HepG2 (cell line): ENCODE data around the gene EFNA2. TPM values are rescaled to one million over a fixed set of nuclear protein-coding genes. Genes with fewer than 3 reads are reported as not detected.

ENCODE experiments used
- CEBPG ChIP-seq: IDR thresholded peaks from 2 replicates; pipeline ENCODE4 v1.6.1; 2016
- ETV6 ChIP-seq: sonication (generic); formaldehyde crosslinking; conservative IDR thresholded peaks from 2 replicates; pipeline ENCODE4 v1.4.0; 2020; ENCODE audit warnings: missing genetic modification reagents
- HOXA7 ChIP-seq: sonication (generic); formaldehyde crosslinking; IDR thresholded peaks from 2 replicates; pipeline ENCODE4 v1.8.1; 2022; ENCODE audit warnings: mild to moderate bottlenecking, missing genetic modification reagents, moderate library complexity
- KMT2B ChIP-seq: IDR thresholded peaks from 2 replicates; pipeline ENCODE4 v1.6.1; 2016; ENCODE audit warnings: missing genetic modification reagents, missing compliant biosample characterization
- NCOR1 ChIP-seq: fragments of 200-600 bp; sonication (generic); IDR thresholded peaks from 2 replicates; pipeline ENCODE4 v1.7.0; 2017; ENCODE audit warnings: antibody characterized with exemption, low read length, borderline replicate concordance
- NFYB ChIP-seq: sonication (generic); formaldehyde crosslinking; IDR thresholded peaks from 2 replicates; pipeline ENCODE4 v1.4.0; 2020; ENCODE audit warnings: missing genetic modification reagents
- PHF5A ChIP-seq: IDR thresholded peaks from one replicate; pipeline ENCODE4 v1.6.1; 2018; ENCODE audit warnings: low read depth, missing genetic modification reagents; ENCODE audit not compliant: unreplicated experiment
- POLR2A ChIP-seq, 2 experiments: IDR thresholded peaks; 2 replicates each; pipeline ENCODE4 v1.6.1; 2011; ENCODE audit warnings: low read depth in 2 of 2, low read length in 2 of 2, mild to moderate bottlenecking in 1 of 2, moderate library complexity in 1 of 2; ENCODE audit not compliant: insufficient read depth in 1 of 2
- RAD21 ChIP-seq: fragments of 450-650 bp; formaldehyde crosslinking; IDR thresholded peaks from 2 replicates; pipeline ENCODE4 v1.5.0; 2020; ENCODE audit warnings: mild to moderate bottlenecking
- RNF2 ChIP-seq: fragments of 450-650 bp; conservative IDR thresholded peaks from 2 replicates; pipeline ENCODE4 v1.6.1; 2016; ENCODE audit warnings: low read depth
- SMAD9 ChIP-seq: sonication (generic); formaldehyde crosslinking; IDR thresholded peaks from 2 replicates; pipeline ENCODE4 v1.5.1; 2020; ENCODE audit warnings: mild to moderate bottlenecking, missing genetic modification reagents
- TARDBP ChIP-seq: sonication (generic); formaldehyde crosslinking; IDR thresholded peaks from 2 replicates; pipeline ENCODE4 v1.8.0; 2022; ENCODE audit warnings: mild to moderate bottlenecking, missing genetic modification reagents
- TBX3 ChIP-seq: fragments of 450-650 bp; IDR thresholded peaks from 2 replicates; pipeline ENCODE4 v1.6.1; 2017; ENCODE audit warnings: antibody characterized with exemption, mild to moderate bottlenecking, inconsistent platforms, borderline replicate concordance
- TMF1 ChIP-seq: sonication (generic); formaldehyde crosslinking; IDR thresholded peaks from 2 replicates; pipeline ENCODE4 v1.8.1; 2022; ENCODE audit warnings: low read depth, missing genetic modification reagents
- ZNF605 ChIP-seq: sonication (generic); formaldehyde crosslinking; IDR thresholded peaks from 2 replicates; pipeline ENCODE4 v1.8.0; 2022; ENCODE audit warnings: mild to moderate bottlenecking, missing genetic modification reagents
- ZNF652 ChIP-seq: IDR thresholded peaks from 2 replicates; pipeline ENCODE4 v1.6.1; 2016; ENCODE audit warnings: low read depth, borderline replicate concordance
- polyA plus RNA-seq, 8 experiments: library from polyadenylated mRNA; depleted of rRNA in 3 of 8; stranded (reverse) in 7 of 8; unstranded in 1 of 8; fragments of >200 nt; fragmentation: Illumina TruSeq in 4 of 8; extraction: Trizol in 4 of 8; gene quantifications; 2 replicates each; pipeline versions ENCODE4 v1.2.1 to v1.2.3, GENCODE V29; 2011 to 2016; ENCODE audit warnings: low read depth in 4 of 8, missing spikeins in 1 of 8, mixed read lengths in 1 of 8; ENCODE audit not compliant: insufficient read depth in 1 of 8
- total RNA-seq, 5 experiments: library from RNA; depleted of rRNA; stranded (reverse); fragments of >200 nt; fragmentation: Illumina TruSeq; extraction: Trizol; gene quantifications; 2 replicates each; pipeline ENCODE4 v1.2.3, GENCODE V29; 2016; ENCODE audit warnings: low read depth in 1 of 5
- TF ChIP-seq, protein P1 (sequence below), 2 experiments: sonication (generic) in 1 of 2; formaldehyde crosslinking in 1 of 2; IDR thresholded peaks; 2 replicates each; pipeline versions ENCODE4 v1.5.1 to v1.6.1; 2011 to 2020; ENCODE audit warnings: borderline replicate concordance in 1 of 2, low read depth in 1 of 2, low read length in 1 of 2, mild to moderate bottlenecking in 1 of 2, missing genetic modification reagents in 1 of 2, moderate library complexity in 1 of 2
- TF ChIP-seq, protein P2 (sequence below): sonication (generic); formaldehyde crosslinking; IDR thresholded peaks from 2 replicates; pipeline ENCODE4 v1.9.0; 2021; ENCODE audit warnings: missing genetic modification reagents, mild to moderate bottlenecking, borderline replicate concordance
- TF ChIP-seq, protein P3 (sequence below): sonication (generic); formaldehyde crosslinking; IDR thresholded peaks from 2 replicates; pipeline ENCODE4 v1.5.1; 2020; ENCODE audit warnings: mild to moderate bottlenecking, missing genetic modification reagents, borderline replicate concordance
- TF ChIP-seq, protein P4 (sequence below): sonication (generic); formaldehyde crosslinking; IDR thresholded peaks from 2 replicates; pipeline ENCODE4 v1.4.0; 2020; ENCODE audit warnings: low read depth, mild to moderate bottlenecking, missing genetic modification reagents
- TF ChIP-seq, protein P5 (sequence below): sonication (generic); formaldehyde crosslinking; IDR thresholded peaks from 2 replicates; pipeline ENCODE4 v1.5.0; 2020; ENCODE audit warnings: missing genetic modification reagents
- TF ChIP-seq, protein P6 (sequence below): sonication (generic); formaldehyde crosslinking; IDR thresholded peaks from 2 replicates; pipeline ENCODE4 v1.8.1; 2022; ENCODE audit warnings: mild to moderate bottlenecking, missing genetic modification reagents

The EFNA2 gene
- total and polyA plus RNA-seq, 2 of the 13 experiments (the other 11 are each of a cell fraction or from before 2014, with no cell fraction given): 6.0 to 9.9 TPM

DNA sequence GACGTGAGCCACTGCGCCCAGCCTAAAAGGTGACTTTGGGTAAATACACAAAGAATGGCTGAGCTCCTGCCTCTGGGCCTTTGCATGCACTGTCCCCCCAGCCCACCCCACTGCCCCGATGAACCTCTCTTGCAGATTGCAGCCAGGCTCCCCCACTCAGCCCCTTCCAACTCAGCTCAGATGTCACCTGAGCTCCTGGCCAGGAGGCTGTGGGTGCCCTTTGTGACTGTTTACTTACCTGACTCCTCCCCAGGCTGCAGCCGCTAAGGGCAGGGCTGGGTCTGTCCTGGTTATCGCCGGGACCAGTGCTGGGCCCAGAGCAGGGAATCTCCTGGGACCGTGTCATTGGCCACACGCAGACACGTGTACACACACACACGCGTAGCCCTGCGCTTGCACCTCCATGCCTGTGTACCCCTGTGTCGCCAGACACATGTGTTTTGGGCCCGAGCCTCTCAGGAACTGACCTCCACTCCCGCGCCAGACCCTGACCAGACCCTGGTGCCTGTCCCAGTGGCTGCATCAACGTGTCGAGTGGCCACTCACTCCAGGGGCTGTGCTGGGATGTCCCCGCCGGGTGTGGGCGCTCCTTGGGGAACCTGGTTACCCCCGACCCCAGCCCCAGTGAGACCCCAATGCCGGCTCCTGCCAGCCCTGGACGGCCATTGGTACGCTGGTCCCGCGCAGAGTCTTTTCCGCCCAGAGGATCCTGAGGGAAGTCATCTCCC is 18.7 kb downstream of the EFNA2 start (continued):
- TF ChIP-seq ZNF652: no peak
- TF ChIP-seq, protein P1, sequence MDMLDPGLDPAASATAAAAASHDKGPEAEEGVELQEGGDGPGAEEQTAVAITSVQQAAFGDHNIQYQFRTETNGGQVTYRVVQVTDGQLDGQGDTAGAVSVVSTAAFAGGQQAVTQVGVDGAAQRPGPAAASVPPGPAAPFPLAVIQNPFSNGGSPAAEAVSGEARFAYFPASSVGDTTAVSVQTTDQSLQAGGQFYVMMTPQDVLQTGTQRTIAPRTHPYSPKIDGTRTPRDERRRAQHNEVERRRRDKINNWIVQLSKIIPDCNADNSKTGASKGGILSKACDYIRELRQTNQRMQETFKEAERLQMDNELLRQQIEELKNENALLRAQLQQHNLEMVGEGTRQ (IDR thresholded peaks at IDR 0.05; ENCODE audit: low read depth, low read length): peak; percentile 80
- TF ChIP-seq, protein P1 (CRISPR knock-in tag; IDR thresholded peaks at IDR 0.05; ENCODE audit: borderline replicate concordance): peak; percentile 64; the same call in 1 of the 2 replicates
- TF ChIP-seq, protein P2, sequence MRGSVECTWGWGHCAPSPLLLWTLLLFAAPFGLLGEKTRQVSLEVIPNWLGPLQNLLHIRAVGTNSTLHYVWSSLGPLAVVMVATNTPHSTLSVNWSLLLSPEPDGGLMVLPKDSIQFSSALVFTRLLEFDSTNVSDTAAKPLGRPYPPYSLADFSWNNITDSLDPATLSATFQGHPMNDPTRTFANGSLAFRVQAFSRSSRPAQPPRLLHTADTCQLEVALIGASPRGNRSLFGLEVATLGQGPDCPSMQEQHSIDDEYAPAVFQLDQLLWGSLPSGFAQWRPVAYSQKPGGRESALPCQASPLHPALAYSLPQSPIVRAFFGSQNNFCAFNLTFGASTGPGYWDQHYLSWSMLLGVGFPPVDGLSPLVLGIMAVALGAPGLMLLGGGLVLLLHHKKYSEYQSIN (CRISPR knock-in tag): no peak
- TF ChIP-seq, protein P3, sequence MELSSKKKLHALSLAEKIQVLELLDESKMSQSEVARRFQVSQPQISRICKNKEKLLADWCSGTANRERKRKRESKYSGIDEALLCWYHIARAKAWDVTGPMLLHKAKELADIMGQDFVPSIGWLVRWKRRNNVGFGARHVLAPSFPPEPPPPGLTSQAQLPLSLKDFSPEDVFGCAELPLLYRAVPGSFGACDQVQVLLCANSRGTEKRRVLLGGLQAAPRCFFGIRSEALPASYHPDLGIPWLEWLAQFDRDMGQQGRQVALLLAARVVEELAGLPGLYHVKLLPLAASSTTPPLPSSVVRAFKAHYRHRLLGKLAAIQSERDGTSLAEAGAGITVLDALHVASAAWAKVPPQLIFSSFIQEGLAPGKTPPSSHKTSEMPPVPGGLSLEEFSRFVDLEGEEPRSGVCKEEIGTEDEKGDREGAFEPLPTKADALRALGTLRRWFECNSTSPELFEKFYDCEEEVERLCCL (CRISPR knock-in tag): no peak
- peak; percentile 12; the same call in 1 of the 2 replicates for TF ChIP-seq CEBPG
- no peak for TF ChIP-seq RAD21 (CRISPR knock-in tag)
- no peak for TF ChIP-seq RNF2
- peak; percentile 56; the same call in 1 of the 2 replicates for TF ChIP-seq TARDBP (CRISPR knock-in tag)
- TF ChIP-seq POLR2A (IDR thresholded peaks at IDR 0.05; ENCODE audit: insufficient read depth in 1 of 2, low read depth in 2 of 2, low read length in 2 of 2): peak; percentile 49 to 65; a peak in 3 of 4 replicates
- no peak for TF ChIP-seq TBX3
- TF ChIP-seq, protein P4, sequence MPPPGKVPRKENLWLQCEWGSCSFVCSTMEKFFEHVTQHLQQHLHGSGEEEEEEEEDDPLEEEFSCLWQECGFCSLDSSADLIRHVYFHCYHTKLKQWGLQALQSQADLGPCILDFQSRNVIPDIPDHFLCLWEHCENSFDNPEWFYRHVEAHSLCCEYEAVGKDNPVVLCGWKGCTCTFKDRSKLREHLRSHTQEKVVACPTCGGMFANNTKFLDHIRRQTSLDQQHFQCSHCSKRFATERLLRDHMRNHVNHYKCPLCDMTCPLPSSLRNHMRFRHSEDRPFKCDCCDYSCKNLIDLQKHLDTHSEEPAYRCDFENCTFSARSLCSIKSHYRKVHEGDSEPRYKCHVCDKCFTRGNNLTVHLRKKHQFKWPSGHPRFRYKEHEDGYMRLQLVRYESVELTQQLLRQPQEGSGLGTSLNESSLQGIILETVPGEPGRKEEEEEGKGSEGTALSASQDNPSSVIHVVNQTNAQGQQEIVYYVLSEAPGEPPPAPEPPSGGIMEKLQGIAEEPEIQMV (CRISPR knock-in tag): no peak
- TF ChIP-seq KMT2B: peak; percentile 34; the same call in 1 of the 2 replicates
- no peak for TF ChIP-seq HOXA7 (CRISPR knock-in tag)
- TF ChIP-seq, protein P5, sequence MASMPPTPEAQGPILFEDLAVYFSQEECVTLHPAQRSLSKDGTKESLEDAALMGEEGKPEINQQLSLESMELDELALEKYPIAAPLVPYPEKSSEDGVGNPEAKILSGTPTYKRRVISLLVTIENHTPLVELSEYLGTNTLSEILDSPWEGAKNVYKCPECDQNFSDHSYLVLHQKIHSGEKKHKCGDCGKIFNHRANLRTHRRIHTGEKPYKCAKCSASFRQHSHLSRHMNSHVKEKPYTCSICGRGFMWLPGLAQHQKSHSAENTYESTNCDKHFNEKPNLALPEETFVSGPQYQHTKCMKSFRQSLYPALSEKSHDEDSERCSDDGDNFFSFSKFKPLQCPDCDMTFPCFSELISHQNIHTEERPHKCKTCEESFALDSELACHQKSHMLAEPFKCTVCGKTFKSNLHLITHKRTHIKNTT (CRISPR knock-in tag): no peak
- no peak for TF ChIP-seq SMAD9 (CRISPR knock-in tag)
- no peak for TF ChIP-seq PHF5A (CRISPR knock-in tag)
- no peak for TF ChIP-seq NCOR1
- peak; percentile 58; the same call in 1 of the 2 replicates for TF ChIP-seq NFYB (CRISPR knock-in tag)
- no peak for TF ChIP-seq TMF1
- TF ChIP-seq, protein P6, sequence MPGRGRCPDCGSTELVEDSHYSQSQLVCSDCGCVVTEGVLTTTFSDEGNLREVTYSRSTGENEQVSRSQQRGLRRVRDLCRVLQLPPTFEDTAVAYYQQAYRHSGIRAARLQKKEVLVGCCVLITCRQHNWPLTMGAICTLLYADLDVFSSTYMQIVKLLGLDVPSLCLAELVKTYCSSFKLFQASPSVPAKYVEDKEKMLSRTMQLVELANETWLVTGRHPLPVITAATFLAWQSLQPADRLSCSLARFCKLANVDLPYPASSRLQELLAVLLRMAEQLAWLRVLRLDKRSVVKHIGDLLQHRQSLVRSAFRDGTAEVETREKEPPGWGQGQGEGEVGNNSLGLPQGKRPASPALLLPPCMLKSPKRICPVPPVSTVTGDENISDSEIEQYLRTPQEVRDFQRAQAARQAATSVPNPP (CRISPR knock-in tag): no peak
- TF ChIP-seq ETV6 (CRISPR knock-in tag): no peak
- no peak for TF ChIP-seq ZNF605 (CRISPR knock-in tag)
